IMR-90 (cell line): ENCODE data around the gene TBC1D9. TPM values are rescaled to one million over a fixed set of nuclear protein-coding genes. Genes with fewer than 3 reads are reported as not detected.

Experiments used
- ATAC-seq: fragments of 200-7000 bp; cut with Tn5 transposase; 2 replicates; pipeline ENCODE4 v1.9.1; 2020; ENCODE audit warnings: low read depth, mild to moderate bottlenecking, moderate library complexity
- BruUV-seq: library from RNA; stranded (reverse); fragments of 400-500 nt; replicated peaks from 2 replicates; lab custom pipeline; 2021; lab: Mats Ljungman, UMichigan
- CTCF ChIA-PET: fragments of 300-600 bp; formaldehyde crosslinking; extraction: SDS; loops from one replicate; lab custom pipeline; 2021; ENCODE audit warnings: antibody characterized with exemption; lab: Yijun Ruan, JAX
- POLR2A ChIA-PET: fragments of 300-600 bp; sonication (Branson Sonifier 250); formaldehyde crosslinking; loops from one replicate; lab custom pipeline; 2022; ENCODE audit warnings: antibody characterized with exemption; ENCODE audit not compliant: unreplicated experiment; lab: Charles Lee
- DNase-seq: peaks from one replicate; pipeline ENCODE4 v3.0.0; 2013
- H2AFZ ChIP-seq: replicated peaks from 2 replicates; pipeline ENCODE3; 2013; ENCODE audit warnings: low read length, mild to moderate bottlenecking; ENCODE audit not compliant: poor library complexity
- H2AK5ac ChIP-seq: 2 replicates; pipeline ENCODE4 v1.6.1; 2013; ENCODE audit warnings: low read depth, low read length, inconsistent platforms
- H2AK9ac ChIP-seq: replicated peaks from 2 replicates; pipeline ENCODE3; 2013; ENCODE audit warnings: mild to moderate bottlenecking, low read depth, low read length, moderate library complexity; ENCODE audit not compliant: poor library complexity
- H2BK120ac ChIP-seq: 2 replicates; pipeline ENCODE4 v1.6.1; 2013; ENCODE audit warnings: low read depth, low read length, inconsistent platforms
- H2BK15ac ChIP-seq: 3 replicates; pipeline ENCODE4 v1.6.1; 2013; ENCODE audit warnings: low read depth, low read length, inconsistent platforms
- H2BK20ac ChIP-seq: 2 replicates; pipeline ENCODE4 v1.6.1; 2013; ENCODE audit warnings: low read depth, mild to moderate bottlenecking, inconsistent platforms, low read length, moderate library complexity
- H2BK5ac ChIP-seq: 2 replicates; pipeline ENCODE4 v1.6.1; 2013; ENCODE audit warnings: mild to moderate bottlenecking, low read depth, low read length, inconsistent platforms; ENCODE audit not compliant: poor library complexity, severe bottlenecking
- H3K14ac ChIP-seq: replicated peaks from 2 replicates; pipeline ENCODE4 v1.6.1; 2013; ENCODE audit warnings: low read depth, low read length, inconsistent platforms
- H3K18ac ChIP-seq: 2 replicates; pipeline ENCODE4 v1.6.1; 2013; ENCODE audit warnings: low read depth, low read length, control low read depth
- H3K23ac ChIP-seq: 2 replicates; pipeline ENCODE4 v1.6.1; 2013; ENCODE audit warnings: low read depth, low read length, inconsistent platforms
- H3K27ac ChIP-seq: 2 replicates; pipeline ENCODE4 v1.5.1; 2013; ENCODE audit warnings: mild to moderate bottlenecking, control low read depth, low read length; ENCODE audit not compliant: insufficient read depth
- H3K27me3 ChIP-seq: 2 replicates; pipeline ENCODE4 v1.6.1; 2013; ENCODE audit warnings: low read length; ENCODE audit not compliant: control insufficient read depth, insufficient read depth
- H3K36me3 ChIP-seq: 2 replicates; pipeline ENCODE4 v1.6.1; 2013; ENCODE audit warnings: low read length, mixed read lengths; ENCODE audit not compliant: control insufficient read depth, insufficient read depth
- H3K4ac ChIP-seq: 2 replicates; pipeline ENCODE4 v1.6.1; 2013; ENCODE audit warnings: low read depth, low read length, inconsistent platforms
- H3K4me1 ChIP-seq: 2 replicates; pipeline ENCODE4 v1.6.1; 2013; ENCODE audit warnings: low read length, mixed read lengths; ENCODE audit not compliant: control insufficient read depth, insufficient read depth
- H3K4me2 ChIP-seq: 2 replicates; pipeline ENCODE4 v1.6.1; 2013; ENCODE audit warnings: low read depth, mild to moderate bottlenecking, control low read depth, low read length, moderate library complexity
- H3K4me3 ChIP-seq: 2 replicates; pipeline ENCODE4 v1.5.1; 2013; ENCODE audit warnings: low read depth, mild to moderate bottlenecking, control low read depth, low read length, moderate library complexity; ENCODE audit not compliant: insufficient read depth
- H3K56ac ChIP-seq: 2 replicates; pipeline ENCODE4 v1.6.1; 2013; ENCODE audit warnings: low read length, inconsistent platforms; ENCODE audit not compliant: insufficient read depth; ENCODE audit errors: extremely low read depth
- H3K79me1 ChIP-seq, 2 experiments: 2 replicates each; pipeline ENCODE4 v1.6.1; 2013; ENCODE audit warnings: low read length in 2 of 2, inconsistent platforms in 1 of 2, low read depth in 1 of 2
- H3K9ac ChIP-seq: 2 replicates; pipeline ENCODE4 v1.6.1; 2013; ENCODE audit warnings: low read depth, low read length, control low read depth
- H3K9me1 ChIP-seq: 2 replicates; pipeline ENCODE4 v1.6.1; 2013; ENCODE audit warnings: low read length, inconsistent platforms; ENCODE audit not compliant: insufficient read depth
- H3K9me3 ChIP-seq: 2 replicates; pipeline ENCODE4 v1.6.1; 2013; ENCODE audit warnings: low read length; ENCODE audit not compliant: control insufficient read depth, insufficient read depth
- H4K20me1 ChIP-seq: 2 replicates; pipeline ENCODE4 v1.6.1; 2013; ENCODE audit warnings: low read length, inconsistent platforms; ENCODE audit not compliant: insufficient read depth
- H4K5ac ChIP-seq: 2 replicates; pipeline ENCODE4 v1.6.1; 2013; ENCODE audit warnings: mild to moderate bottlenecking, low read depth, low read length, control low read depth
- H4K8ac ChIP-seq, 2 experiments: 2 replicates each; pipeline ENCODE4 v1.6.1; 2013; ENCODE audit warnings: low read depth in 2 of 2, low read length in 2 of 2, control low read depth in 1 of 2, inconsistent platforms in 1 of 2
- H4K91ac ChIP-seq: 2 replicates; pipeline ENCODE4 v1.6.1; 2013; ENCODE audit warnings: low read depth, low read length, inconsistent platforms; ENCODE audit not compliant: insufficient read depth
- BHLHE40 ChIP-seq: fragments of 150-350 bp; IDR thresholded peaks from 2 replicates; pipeline ENCODE4 v1.6.1; 2016; ENCODE audit warnings: mild to moderate bottlenecking, low read depth, low read length
- CHD1 ChIP-seq: IDR thresholded peaks from 2 replicates; pipeline ENCODE4 v1.6.1; 2012; ENCODE audit warnings: low read depth, low read length, improper control_type of control experiment
- FOS ChIP-seq: fragments of 150-350 bp; IDR thresholded peaks from 2 replicates; pipeline ENCODE4 v1.6.1; 2016; ENCODE audit warnings: low read depth, low read length
- MAFK ChIP-seq: IDR thresholded peaks from 2 replicates; pipeline ENCODE4 v1.6.1; 2012; ENCODE audit warnings: low read depth, low read length, improper control_type of control experiment
- MAZ ChIP-seq: IDR thresholded peaks from 2 replicates; pipeline ENCODE4 v1.6.1; 2012; ENCODE audit warnings: low read depth, mild to moderate bottlenecking, low read length, improper control_type of control experiment, moderate library complexity, borderline replicate concordance
- RAD21 ChIP-seq: IDR thresholded peaks from 2 replicates; pipeline ENCODE4 v1.6.1; 2012; ENCODE audit warnings: low read length, improper control_type of control experiment
- SMC3 ChIP-seq: fragments of 150-350 bp; IDR thresholded peaks from 2 replicates; pipeline ENCODE4 v1.6.1; 2016; ENCODE audit warnings: low read depth, mild to moderate bottlenecking, antibody characterized with exemption, low read length, moderate library complexity
- WGBS, 2 experiments: methylation state at CpG; one replicate each; pipeline versions ENCODE4 v1.1.5 to v1.1.7; 2013; ENCODE audit warnings: missing lambda C conversion rate in 2 of 2; ENCODE audit not compliant: insufficient read length in 1 of 2; ENCODE audit errors: extremely low coverage in 2 of 2; 5-methylcytosine and 5-hydroxymethylcytosine counted together
- dilution Hi-C: fragments of 300-500 bp; cut with HindIII; formaldehyde crosslinking; loops from one replicate; pipeline ENCODE4 v1.14.3; 2018; ENCODE audit warnings: low sequenced_read_pairs; ENCODE audit not compliant: unreplicated experiment
- in situ Hi-C: fragments of 300-500 bp; cut with MboI; formaldehyde crosslinking; loops from 3 replicates; pipeline ENCODE4 v1.14.3; 2019; ENCODE audit warnings: low sequenced_read_pairs, inconsistent platforms, mixed read lengths
- intact Hi-C: fragments of 100-400 bp; cut with micrococcal nuclease; formaldehyde crosslinking; loops from 2 replicates; pipeline ENCODE4 v1.10.0; 2022
- polyA plus RNA-seq, 3 experiments: library from polyadenylated mRNA; depleted of rRNA; stranded (reverse); fragments of >200 nt; gene quantifications; 2 replicates each; pipeline ENCODE4 v1.2.3, GENCODE V29; 2012; ENCODE audit warnings: low replicate concordance in 1 of 3
- total RNA-seq: library from RNA; depleted of rRNA; stranded (reverse); fragments of >200 nt; gene quantifications from 2 replicates; pipeline ENCODE4 v1.2.3, GENCODE V29; 2012

The TBC1D9 gene
- total and polyA plus RNA-seq, 2 of the 4 experiments (the other 2 are of a cell fraction), result 11.7 to 15.2 TPM

DNA sequence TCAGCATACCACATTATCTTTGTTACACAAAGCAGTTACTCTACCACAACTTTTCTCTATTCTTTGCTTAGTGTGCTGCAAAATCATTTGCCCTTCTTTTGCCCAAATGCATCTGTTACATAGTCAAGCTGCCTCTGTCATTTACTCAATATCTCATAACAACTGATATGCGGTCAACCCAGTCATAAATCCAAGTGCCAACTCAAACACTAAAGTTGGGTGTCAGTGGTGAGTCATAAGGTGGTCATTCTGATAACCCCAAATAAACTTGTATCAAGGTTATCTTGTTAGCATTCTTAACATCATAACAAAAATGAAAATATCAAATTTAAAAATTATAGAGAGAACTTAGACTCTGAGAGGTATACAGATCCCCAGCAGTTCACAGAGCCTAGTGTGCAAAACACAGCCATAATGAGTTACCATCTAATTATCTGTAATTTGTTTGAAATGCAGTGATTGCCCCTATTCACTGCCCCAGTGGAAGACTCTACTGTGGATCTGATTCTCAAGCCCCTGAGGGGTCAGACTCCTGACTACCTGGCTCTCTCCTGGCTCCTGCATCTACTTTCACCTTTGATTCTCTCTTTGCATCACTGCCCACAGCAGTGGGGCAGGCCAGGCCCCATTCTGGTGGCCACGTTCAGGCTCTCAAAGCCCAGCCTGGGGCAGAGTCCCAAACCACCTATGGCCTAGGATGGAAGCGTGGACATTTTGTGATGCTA, 29.2 kb downstream of the TBC1D9 start:
- H3K9ac ChIP-seq, result no peak overlapping the region
- no peaks in the 10 kb centered on the region for H3K9me3 ChIP-seq
- no peak overlapping the region for H3K27ac ChIP-seq
- 0 out of 4 replicates have a peak overlapping the region, but pooled peaks of 1 of the 2 experiments have one; percentile 10 for H4K8ac ChIP-seq
- peak overlapping the region; percentile 58 for H2AK9ac ChIP-seq
- DNase-seq (peak; percentile 28), ATAC-seq (peak; percentile 18; the same call in 1 of the 2 replicates)
- H2BK120ac ChIP-seq, result no peak overlapping the region
- no peak overlapping the region; the same call in 1 of the 2 replicates for H3K4ac ChIP-seq
- H2BK5ac ChIP-seq, result no peak overlapping the region
- no CpG with 5 or more reads among the region's 3 CpGs for WGBS, 2 experiments
- H3K23ac ChIP-seq, result no peak overlapping the region
- no peaks in the 10 kb centered on the region for H3K27me3 ChIP-seq
- H3K4me1 ChIP-seq, result peaks cover 7% of the 10 kb centered on the region
- no peak overlapping the region for H2AFZ ChIP-seq
- H4K91ac ChIP-seq, result no peak overlapping the region; the same call in 1 of the 2 replicates
- H2BK15ac ChIP-seq, result no peak overlapping the region
- 0 out of 2 replicates have a peak overlapping the region, but pooled peaks have one; percentile 31 for H2BK20ac ChIP-seq
- H3K56ac ChIP-seq, result no peak overlapping the region
- ChIA-PET CTCF (no interaction called here), POLR2A (no interaction called here)
- no peak overlapping the region for H3K4me2 ChIP-seq
- no peaks in the 10 kb centered on the region for H4K20me1 ChIP-seq
- in situ Hi-C loops (no loop called here), dilution Hi-C loops (no loop called here), intact Hi-C loops (no loop called here)
- H3K9me1 ChIP-seq, result peaks cover 2% of the 10 kb centered on the region; the same call in 1 of the 2 replicates
- no TSS peak for BruUV-seq
- H3K4me3 ChIP-seq, result no peak overlapping the region
- H3K18ac ChIP-seq, result no peak overlapping the region
- no peaks in the 10 kb centered on the region for H3K36me3 ChIP-seq
- H3K14ac ChIP-seq, result no peak overlapping the region
- 0 out of 2 replicates have a peak overlapping the region, but pooled peaks have one; percentile 51 for H2AK5ac ChIP-seq
- peaks cover 21 to 36% of the 10 kb centered on the region in 2 experiments for H3K79me1 ChIP-seq
- H4K5ac ChIP-seq, result no peak overlapping the region
- no peak for TF ChIP-seq SMC3
- TF ChIP-seq CHD1, result no peak
- no peak for TF ChIP-seq MAZ
- TF ChIP-seq RAD21, result no peak
- TF ChIP-seq BHLHE40, result no peak
- no peak for TF ChIP-seq MAFK
- no peak for TF ChIP-seq FOS
